Glutamatergic neuron (in vitro differentiated cells): ENCODE results near the gene TNFSF13. TPM values are rescaled to one million over a fixed set of nuclear protein-coding genes. Genes with fewer than 3 reads are reported as not detected.

Source experiments
- DNase-seq: peaks from one replicate; pipeline ENCODE4 v3.0.0; 2022
- H3K27ac Mint-ChIP-seq: one replicate; pipeline ENCODE4 v1.8.0; 2020; ENCODE audit warnings: mild to moderate bottlenecking, mixed read lengths, inconsistent platforms; ENCODE audit not compliant: unreplicated experiment
- H3K27me3 Mint-ChIP-seq: one replicate; pipeline ENCODE4 v1.8.0; 2020; ENCODE audit warnings: mild to moderate bottlenecking, moderate library complexity, mixed read lengths, inconsistent platforms; ENCODE audit not compliant: unreplicated experiment
- H3K36me3 Mint-ChIP-seq: one replicate; pipeline ENCODE4 v1.8.0; 2020; ENCODE audit warnings: mild to moderate bottlenecking, mixed read lengths, inconsistent platforms; ENCODE audit not compliant: unreplicated experiment
- H3K4me1 Mint-ChIP-seq: one replicate; pipeline ENCODE4 v1.8.0; 2020; ENCODE audit warnings: mild to moderate bottlenecking, low read depth, mixed read lengths, inconsistent platforms; ENCODE audit not compliant: unreplicated experiment
- H3K4me3 Mint-ChIP-seq: one replicate; pipeline ENCODE4 v1.8.0; 2020; ENCODE audit warnings: mild to moderate bottlenecking, mixed read lengths, inconsistent platforms; ENCODE audit not compliant: unreplicated experiment
- H3K9me3 Mint-ChIP-seq: one replicate; pipeline ENCODE4 v1.8.0; 2020; ENCODE audit warnings: mild to moderate bottlenecking, moderate library complexity, mixed read lengths, inconsistent platforms; ENCODE audit not compliant: unreplicated experiment
- total RNA-seq: library from RNA; stranded (reverse); fragmentation: NEBNext Ultra II Directional; extraction: Animal tissue kit (Norgen Biotek cat#: 25700); gene quantifications from one replicate; pipeline ENCODE4 v1.2.1, GENCODE V29; 2021; ENCODE audit not compliant: unreplicated experiment
- TF ChIP-seq, protein P1 (sequence below): fragments of 200-600 bp; sonication (generic); IDR thresholded peaks from one replicate; pipeline ENCODE4 v1.5.0; 2021; ENCODE audit not compliant: partially characterized antibody, unreplicated experiment

The TNFSF13 gene
- total RNA-seq, 1 donor from 2014 or later: not detected

GRCh38 chr17:7560172-7561027 lies 1.9 kb downstream of the TNFSF13 start:
- Mint-ChIP-seq H3K27ac (peak overlapping the region; percentile 89), H3K4me1 (peaks cover 12% of the 10 kb centered on the region), H3K4me3 (peak overlapping the region; percentile 96), H3K27me3 (peaks cover 9% of the 10 kb centered on the region), H3K36me3 (no peaks in the 10 kb centered on the region), H3K9me3 (peaks cover 16% of the 10 kb centered on the region)
- peak; percentile 86 for DNase-seq
- TF ChIP-seq, protein P1, sequence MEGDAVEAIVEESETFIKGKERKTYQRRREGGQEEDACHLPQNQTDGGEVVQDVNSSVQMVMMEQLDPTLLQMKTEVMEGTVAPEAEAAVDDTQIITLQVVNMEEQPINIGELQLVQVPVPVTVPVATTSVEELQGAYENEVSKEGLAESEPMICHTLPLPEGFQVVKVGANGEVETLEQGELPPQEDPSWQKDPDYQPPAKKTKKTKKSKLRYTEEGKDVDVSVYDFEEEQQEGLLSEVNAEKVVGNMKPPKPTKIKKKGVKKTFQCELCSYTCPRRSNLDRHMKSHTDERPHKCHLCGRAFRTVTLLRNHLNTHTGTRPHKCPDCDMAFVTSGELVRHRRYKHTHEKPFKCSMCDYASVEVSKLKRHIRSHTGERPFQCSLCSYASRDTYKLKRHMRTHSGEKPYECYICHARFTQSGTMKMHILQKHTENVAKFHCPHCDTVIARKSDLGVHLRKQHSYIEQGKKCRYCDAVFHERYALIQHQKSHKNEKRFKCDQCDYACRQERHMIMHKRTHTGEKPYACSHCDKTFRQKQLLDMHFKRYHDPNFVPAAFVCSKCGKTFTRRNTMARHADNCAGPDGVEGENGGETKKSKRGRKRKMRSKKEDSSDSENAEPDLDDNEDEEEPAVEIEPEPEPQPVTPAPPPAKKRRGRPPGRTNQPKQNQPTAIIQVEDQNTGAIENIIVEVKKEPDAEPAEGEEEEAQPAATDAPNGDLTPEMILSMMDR: peak; percentile 71

DNA sequence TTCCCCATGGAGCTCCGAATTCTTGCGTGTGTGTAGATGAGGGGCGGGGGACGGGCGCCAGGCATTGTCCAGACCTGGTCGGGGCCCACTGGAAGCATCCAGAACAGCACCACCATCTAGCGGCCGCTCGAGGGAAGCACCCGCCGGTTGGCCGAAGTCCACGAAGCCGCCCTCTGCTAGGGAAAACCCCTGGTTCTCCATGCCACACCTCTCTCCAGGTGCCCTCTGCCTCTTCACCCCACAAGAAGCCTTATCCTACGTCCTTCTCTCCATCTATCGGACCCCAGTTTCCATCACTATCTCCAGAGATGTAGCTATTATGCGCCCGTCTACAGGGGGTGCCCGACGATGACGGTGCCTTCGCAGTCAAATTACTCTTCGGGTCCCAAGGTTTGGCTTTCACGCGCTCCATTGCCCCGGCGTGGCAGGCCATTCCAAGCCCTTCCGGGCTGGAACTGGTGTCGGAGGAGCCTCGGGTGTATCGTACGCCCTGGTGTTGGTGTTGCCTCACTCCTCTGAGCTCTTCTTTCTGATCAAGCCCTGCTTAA lies 2.6 kb downstream of the TNFSF13 start:
- peak; percentile 92 for DNase-seq
- Mint-ChIP-seq H3K4me1 (peaks cover 12% of the 10 kb centered on the region), H3K27ac (peak overlapping the region; percentile 89), H3K36me3 (no peaks in the 10 kb centered on the region), H3K9me3 (peaks cover 16% of the 10 kb centered on the region), H3K27me3 (peaks cover 9% of the 10 kb centered on the region), H3K4me3 (peak overlapping the region; percentile 96)
- TF ChIP-seq, protein P1: peak; percentile 27

DNA sequence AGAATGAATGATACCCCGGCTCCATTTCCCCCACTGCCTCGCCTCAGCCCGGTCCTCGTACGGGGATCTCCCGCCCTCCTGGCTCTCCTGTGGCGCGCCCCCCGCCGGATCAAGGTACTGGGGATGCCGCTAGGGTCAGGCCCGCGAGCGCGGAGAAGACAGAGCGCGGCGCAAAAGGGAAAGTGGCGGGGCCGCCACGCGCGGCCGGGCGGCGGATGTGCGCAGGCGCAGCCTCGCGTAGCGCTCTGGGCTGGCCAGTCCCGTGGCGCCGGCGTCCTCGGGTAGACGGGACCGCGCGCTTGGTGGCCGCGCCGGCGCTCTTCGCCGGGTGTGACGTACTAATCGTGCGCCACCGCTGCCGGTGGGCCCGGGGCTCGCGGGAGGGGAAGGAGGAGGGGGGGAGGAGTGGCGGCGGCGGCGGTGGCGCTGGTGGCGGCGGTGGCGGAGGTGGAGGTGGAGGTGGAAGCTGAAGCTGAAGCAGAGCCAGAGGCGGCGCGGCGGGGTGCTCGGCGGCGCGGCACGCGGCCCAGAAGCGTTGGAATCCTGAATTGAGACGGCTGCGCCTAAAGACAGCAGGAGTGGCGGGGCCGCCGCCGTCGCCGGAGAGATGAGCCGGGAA lies 3.1 kb downstream of the TNFSF13 start, which contains the start of gene SENP3:
SENP3 (plus strand) TSS at position 331 of the 619 bp plus-strand sequence. CDS start 1,158 bp downstream, outside the sequence.
- Mint-ChIP-seq H3K27ac (peak within 1 kb of the TSS; percentile 89), H3K36me3 (no peaks in the 10 kb centered on the region), H3K4me1 (peaks cover 12% of the 10 kb centered on the region), H3K4me3 (peak within 1 kb of the TSS; percentile 98), H3K27me3 (peaks cover 9% of the 10 kb centered on the region), H3K9me3 (peaks cover 16% of the 10 kb centered on the region)
- TF ChIP-seq, protein P1: no peak
- peak; percentile 93 for DNase-seq

DNA sequence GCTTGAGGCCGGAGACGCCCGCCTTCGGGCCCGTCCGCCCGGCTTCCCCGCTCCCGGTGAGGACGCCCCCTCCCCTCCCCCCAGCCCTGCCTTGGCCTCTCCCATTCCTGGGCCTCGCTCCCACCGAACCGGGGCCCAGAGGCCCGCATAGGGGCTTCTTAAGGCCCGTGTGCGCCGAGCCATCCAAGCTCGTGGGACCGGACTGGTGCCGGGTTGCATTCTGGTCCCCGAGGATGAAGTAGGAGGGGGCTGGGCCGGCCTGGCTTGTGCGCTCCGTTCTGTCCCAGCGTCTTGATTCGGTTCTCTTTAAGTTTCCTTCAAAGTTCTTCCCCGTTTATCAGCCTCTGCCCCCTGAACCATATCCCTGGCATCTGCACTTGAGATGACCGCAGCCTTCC lies 3.7 kb downstream of the TNFSF13 start:
- Mint-ChIP-seq H3K27me3 (peaks cover 9% of the 10 kb centered on the region), H3K36me3 (no peaks in the 10 kb centered on the region), H3K27ac (peak overlapping the region; percentile 89), H3K4me3 (peak overlapping the region; percentile 98), H3K4me1 (peaks cover 12% of the 10 kb centered on the region), H3K9me3 (peaks cover 18% of the 10 kb centered on the region)
- no peak for DNase-seq
- TF ChIP-seq, protein P1: no peak
